Left lung (tissue), 10 donors: ENCODE results near the gene ZSCAN5A. TPM values are rescaled to one million over a fixed set of nuclear protein-coding genes. Genes with fewer than 3 reads are reported as not detected.
"Not testable (repeated sequence)": the region's sequence is repeated elsewhere in the genome, so short reads cannot be mapped to it uniquely, and the experiment has no call there.

Source experiments
- ATAC-seq: fragments of 200-7000 bp; cut with Tn5 transposase; one replicate; pipeline ENCODE4 v1.9.1; 2020; ENCODE audit warnings: moderate library complexity
- DNase-seq, 4 donors: peaks; one replicate each; pipeline ENCODE4 v3.0.0-alpha.2; 2013 to 2020
- H3K27ac ChIP-seq, 2 donors: fragments of 200-600 bp; sonication (generic) in 1 of 2; one replicate each; pipeline versions ENCODE4 v1.5.0 to v1.8.0; 2020 to 2021
- H3K27me3 ChIP-seq, 2 donors: fragments of 200-600 bp; sonication (generic) in 1 of 2; one replicate each; pipeline versions ENCODE4 v1.5.0 to v1.8.0; 2020 to 2021
- H3K36me3 ChIP-seq, 2 donors: fragments of 200-600 bp; sonication (generic) in 1 of 2; one replicate each; pipeline versions ENCODE4 v1.5.0 to v1.8.0; 2020 to 2021
- H3K4me1 ChIP-seq, 2 donors: fragments of 200-600 bp; one replicate each; pipeline ENCODE4 v1.8.0; 2021
- H3K4me3 ChIP-seq, 2 donors: fragments of 200-600 bp; sonication (generic) in 1 of 2; one replicate each; pipeline versions ENCODE4 v1.5.0 to v1.8.0; 2020 to 2021; ENCODE audit warnings: mild to moderate bottlenecking in 1 of 2
- H3K9me3 ChIP-seq, 2 donors: fragments of 200-600 bp; sonication (generic) in 1 of 2; one replicate each; pipeline versions ENCODE4 v1.5.0 to v1.8.0; 2020 to 2021
- CTCF ChIP-seq, 2 donors: fragments of 200-600 bp; sonication (generic) in 1 of 2; IDR thresholded peaks; one replicate each; pipeline versions ENCODE4 v1.5.0 to v1.8.0; 2021; ENCODE audit warnings: antibody characterized with exemption in 2 of 2
- intact Hi-C, 2 donors: fragments of 100-400 bp; cut with DNase I; formaldehyde crosslinking; loops; one replicate each; pipeline versions ENCODE4 v1.11.2 to v1.14.2; 2022
- polyA plus RNA-seq, 6 donors: library from polyadenylated mRNA; unstranded; fragments of 120-200 nt; gene quantifications; one replicate each; pipeline ENCODE4 v1.2.1, GENCODE V29; 2013; ENCODE audit not compliant: insufficient read length in 6 of 6
- total RNA-seq, 2 donors: library from RNA; stranded (reverse); fragmentation: NEBNext Ultra II Directional; extraction: Animal tissue kit (Norgen Biotek cat#: 25700); gene quantifications; one replicate each; pipeline ENCODE4 v1.2.1, GENCODE V29; 2021
- donor health status: DM: no; HTN: yes; CAD: no.
- donor health status: DM: no; HTN: no; CAD: no.

Gene ZSCAN5A
- total and polyA plus RNA-seq, 8 donors, result 6.8 to 21.8 (median 16.9) TPM

DNA sequence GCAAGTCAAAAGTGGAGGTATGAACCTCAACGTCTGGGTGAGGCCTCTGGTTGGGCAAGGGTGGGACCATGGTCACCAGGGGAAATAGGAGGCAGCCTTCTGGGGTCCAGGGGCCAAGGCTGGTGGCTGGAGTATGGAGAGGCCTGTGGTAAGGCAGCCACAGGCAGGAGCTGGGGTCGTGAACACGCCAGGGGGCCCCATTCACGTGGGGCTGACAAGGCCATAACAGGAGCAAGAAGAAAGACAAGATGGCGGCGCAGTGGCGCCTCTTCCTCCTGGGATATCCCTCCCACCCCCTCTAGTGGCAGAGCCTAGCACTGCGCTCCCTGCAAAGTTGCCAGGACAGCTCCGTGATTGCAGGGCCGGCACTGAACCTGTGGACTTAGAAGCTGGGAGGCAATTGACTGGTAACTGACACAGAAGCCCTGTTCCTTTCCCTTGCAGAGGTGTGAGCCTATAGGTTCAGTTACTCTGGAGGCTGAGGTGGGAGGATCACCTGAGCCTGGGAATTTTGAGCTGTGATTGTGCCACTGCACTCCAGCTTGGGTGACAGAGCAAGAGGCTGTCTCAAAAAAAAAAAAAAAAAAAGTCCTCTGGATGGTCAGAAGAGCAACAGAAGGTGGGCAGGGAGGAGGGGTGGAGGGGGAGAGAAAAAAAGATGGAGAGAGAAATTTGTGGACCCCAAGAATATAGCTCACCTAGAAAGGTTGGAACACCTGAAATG, 61.8 kb downstream of the ZSCAN5A start:
- Histone ChIP-seq H3K27me3 (no peaks in the 10 kb centered on the region), H3K4me1 (peaks cover 0 to 6% of the 10 kb centered on the region in 2 donors), H3K27ac (no peak overlapping the region), H3K36me3 (no peaks in the 10 kb centered on the region), H3K9me3 (no peaks in the 10 kb centered on the region), H3K4me3 (no peak overlapping the region)
- ATAC-seq (peak; percentile 98), DNase-seq (peak in 3 of 4 donors; percentile 60 to 94 (median 77))
- intact Hi-C loops, result no loop called here
- TF ChIP-seq CTCF (IDR thresholded peaks at IDR 0.05), result peak; percentile 70 to 89

- intact Hi-C loops, H3K36me3 ChIP-seq, DNase-seq: not testable (repeated sequence)
Measured at GRCh38 chr19:56248736-56249338, 65.8 kb downstream of the ZSCAN5A start.

DNA sequence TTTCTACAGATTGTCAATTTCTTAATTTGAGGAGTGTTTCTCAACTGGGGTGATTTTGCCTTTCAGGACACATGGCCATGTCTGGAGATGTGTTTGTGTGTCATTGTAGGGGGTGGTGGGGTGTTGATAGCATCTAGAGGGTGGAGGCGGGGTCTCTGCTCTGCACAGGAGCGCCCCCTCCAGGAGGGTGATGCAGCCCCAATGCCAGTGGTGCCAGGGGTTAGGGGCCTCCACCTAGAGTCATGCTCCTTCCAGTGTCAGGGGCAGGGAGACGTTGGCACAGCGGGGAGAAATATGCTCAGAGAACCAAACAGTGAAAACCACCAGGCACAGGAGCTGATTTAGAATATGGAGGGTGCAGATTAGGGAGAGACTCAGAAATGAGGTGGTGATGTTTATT, 68.9 kb downstream of the ZSCAN5A start:
- H3K9me3 ChIP-seq, DNase-seq, H3K36me3 ChIP-seq, H3K4me1 ChIP-seq, ATAC-seq, intact Hi-C loops, H3K27ac ChIP-seq, H3K4me3 ChIP-seq, H3K27me3 ChIP-seq: not testable (repeated sequence)

More at GRCh38 chr19:56248736-56249338, 65.8 kb downstream of the ZSCAN5A start:
- not testable (repeated sequence) for H3K4me1 ChIP-seq, H3K4me3 ChIP-seq, ATAC-seq, H3K27ac ChIP-seq, H3K9me3 ChIP-seq, H3K27me3 ChIP-seq

DNA sequence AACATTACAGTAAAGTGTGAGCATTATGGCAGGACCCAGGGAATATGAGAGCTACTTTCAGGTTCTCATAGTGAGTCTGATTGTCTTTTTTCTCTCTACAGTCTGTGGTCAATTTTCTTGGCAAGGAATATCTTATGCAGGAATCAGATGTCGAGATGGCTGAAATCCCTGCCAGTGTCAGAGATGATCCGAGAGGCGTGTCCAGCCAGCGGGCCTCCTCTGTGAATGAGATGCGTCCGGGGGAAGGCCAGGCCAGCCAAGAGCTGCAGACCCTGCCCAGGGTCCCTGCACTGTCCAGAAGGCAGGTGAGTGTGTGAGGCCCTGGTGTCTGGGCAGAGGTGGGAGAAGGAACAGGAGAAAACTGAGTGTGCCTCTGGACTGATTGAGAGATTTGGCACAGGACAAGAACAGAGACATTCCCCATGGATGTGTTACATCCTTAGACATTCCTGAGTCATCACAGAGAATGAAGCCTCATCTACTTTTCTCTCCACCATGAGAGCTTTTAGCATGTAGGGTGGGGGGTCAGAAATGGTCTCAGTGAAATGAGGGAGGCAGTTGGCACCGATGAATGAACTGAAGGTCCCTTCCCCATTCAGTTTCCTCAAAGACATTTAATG, 69.4 kb downstream of the ZSCAN5A start:
- no peaks in the 10 kb centered on the region for H3K36me3 ChIP-seq
- ATAC-seq, result no peak

GRCh38 chr19:56223481-56223880, 91.2 kb downstream of the ZSCAN5A start:
- Histone ChIP-seq H3K4me3 (no peak overlapping the region), H3K27me3 (peaks cover 0 to 4% of the 10 kb centered on the region in 2 donors), H3K9me3 (no peaks in the 10 kb centered on the region), H3K36me3 (peaks cover 0 to 25% of the 10 kb centered on the region in 2 donors), H3K27ac (no peak overlapping the region), H3K4me1 (no peaks in the 10 kb centered on the region)
- intact Hi-C loops, result no loop called here
- TF ChIP-seq CTCF (IDR thresholded peaks at IDR 0.05), result no peak
- DNase-seq (no peak), ATAC-seq (no peak)

More for the DNA sequence above, 69.4 kb downstream of the ZSCAN5A start:
- TF ChIP-seq CTCF (IDR thresholded peaks at IDR 0.05), result no peak
- no peaks in the 10 kb centered on the region for H3K27me3 ChIP-seq
- no peaks in the 10 kb centered on the region for H3K9me3 ChIP-seq
- no peak overlapping the region for H3K27ac ChIP-seq
- intact Hi-C loops, result no loop called here
- no peak for DNase-seq
- no peak overlapping the region for H3K4me3 ChIP-seq
- no peaks in the 10 kb centered on the region for H3K4me1 ChIP-seq

GRCh38 chr19:56222901-56223300, 91.7 kb downstream of the ZSCAN5A start:
- TF ChIP-seq CTCF (IDR thresholded peaks at IDR 0.05), result no peak
- Histone ChIP-seq H3K4me3 (no peak overlapping the region), H3K4me1 (no peaks in the 10 kb centered on the region), H3K27ac (no peak overlapping the region), H3K27me3 (peaks cover 0 to 10% of the 10 kb centered on the region in 2 donors), H3K9me3 (no peaks in the 10 kb centered on the region), H3K36me3 (peaks cover 0 to 25% of the 10 kb centered on the region in 2 donors)
- intact Hi-C loops, result no loop called here
- ATAC-seq (no peak), DNase-seq (no peak)
